ENCODE measurements around the gene ZMYND10. TPM values are rescaled to one million over a fixed set of nuclear protein-coding genes. Genes with fewer than 3 reads are reported as not detected.

Gene ZMYND10
- total RNA-seq, 1 donor from 2014 or later, result 0.86 TPM

DNA sequence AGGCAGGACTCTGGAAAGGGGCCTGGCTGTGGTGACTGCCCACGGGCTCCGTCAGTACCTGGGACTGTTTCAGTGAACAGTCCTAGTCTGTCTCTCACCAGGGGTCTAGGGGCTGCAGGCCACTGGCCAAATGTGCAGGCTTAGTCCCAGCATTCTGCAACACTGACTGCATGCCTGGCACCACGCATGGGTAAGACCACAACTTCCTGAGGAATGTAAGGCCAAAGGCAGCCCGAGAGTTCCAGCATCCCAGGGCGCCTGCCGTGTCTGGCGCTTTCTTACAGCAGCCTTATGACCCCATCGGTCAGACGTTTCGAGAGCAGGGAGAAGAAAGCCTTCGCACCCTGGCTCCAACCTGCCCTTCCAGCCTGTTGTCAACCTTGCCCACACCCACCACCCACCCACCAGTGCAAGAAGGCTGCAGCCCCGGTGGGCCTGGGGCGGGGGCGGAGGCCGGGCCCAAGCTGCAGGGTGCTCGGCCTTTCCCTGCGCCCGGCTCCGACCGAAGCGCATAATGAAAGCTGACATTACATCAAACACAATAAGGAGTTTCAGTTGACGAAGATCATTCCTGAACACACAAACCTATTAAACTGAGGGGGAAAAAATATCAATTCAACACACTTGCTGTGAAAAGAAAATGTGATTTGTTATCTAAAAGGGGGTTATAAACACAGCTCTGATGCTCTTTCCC, 43.3 kb upstream of the ZMYND10 start:
- Mint-ChIP-seq H3K27ac (no peak overlapping the region), H3K36me3 (ENCODE audit: insufficient read depth) (no peaks in the 10 kb centered on the region), H3K9me3 (ENCODE audit: low read depth) (no peaks in the 10 kb centered on the region), H3K4me3 (ENCODE audit: low read depth) (no peak overlapping the region), H3K4me1 (ENCODE audit: low read depth) (no peaks in the 10 kb centered on the region), H3K27me3 (peaks cover 3% of the 10 kb centered on the region)
- DNase-seq (ENCODE audit: low spot score, unreplicated experiment), result no peak
- TF ChIP-seq, protein P1, sequence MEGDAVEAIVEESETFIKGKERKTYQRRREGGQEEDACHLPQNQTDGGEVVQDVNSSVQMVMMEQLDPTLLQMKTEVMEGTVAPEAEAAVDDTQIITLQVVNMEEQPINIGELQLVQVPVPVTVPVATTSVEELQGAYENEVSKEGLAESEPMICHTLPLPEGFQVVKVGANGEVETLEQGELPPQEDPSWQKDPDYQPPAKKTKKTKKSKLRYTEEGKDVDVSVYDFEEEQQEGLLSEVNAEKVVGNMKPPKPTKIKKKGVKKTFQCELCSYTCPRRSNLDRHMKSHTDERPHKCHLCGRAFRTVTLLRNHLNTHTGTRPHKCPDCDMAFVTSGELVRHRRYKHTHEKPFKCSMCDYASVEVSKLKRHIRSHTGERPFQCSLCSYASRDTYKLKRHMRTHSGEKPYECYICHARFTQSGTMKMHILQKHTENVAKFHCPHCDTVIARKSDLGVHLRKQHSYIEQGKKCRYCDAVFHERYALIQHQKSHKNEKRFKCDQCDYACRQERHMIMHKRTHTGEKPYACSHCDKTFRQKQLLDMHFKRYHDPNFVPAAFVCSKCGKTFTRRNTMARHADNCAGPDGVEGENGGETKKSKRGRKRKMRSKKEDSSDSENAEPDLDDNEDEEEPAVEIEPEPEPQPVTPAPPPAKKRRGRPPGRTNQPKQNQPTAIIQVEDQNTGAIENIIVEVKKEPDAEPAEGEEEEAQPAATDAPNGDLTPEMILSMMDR (IDR thresholded peaks at IDR 0.05; ENCODE audit: unreplicated experiment), result no peak

DNA sequence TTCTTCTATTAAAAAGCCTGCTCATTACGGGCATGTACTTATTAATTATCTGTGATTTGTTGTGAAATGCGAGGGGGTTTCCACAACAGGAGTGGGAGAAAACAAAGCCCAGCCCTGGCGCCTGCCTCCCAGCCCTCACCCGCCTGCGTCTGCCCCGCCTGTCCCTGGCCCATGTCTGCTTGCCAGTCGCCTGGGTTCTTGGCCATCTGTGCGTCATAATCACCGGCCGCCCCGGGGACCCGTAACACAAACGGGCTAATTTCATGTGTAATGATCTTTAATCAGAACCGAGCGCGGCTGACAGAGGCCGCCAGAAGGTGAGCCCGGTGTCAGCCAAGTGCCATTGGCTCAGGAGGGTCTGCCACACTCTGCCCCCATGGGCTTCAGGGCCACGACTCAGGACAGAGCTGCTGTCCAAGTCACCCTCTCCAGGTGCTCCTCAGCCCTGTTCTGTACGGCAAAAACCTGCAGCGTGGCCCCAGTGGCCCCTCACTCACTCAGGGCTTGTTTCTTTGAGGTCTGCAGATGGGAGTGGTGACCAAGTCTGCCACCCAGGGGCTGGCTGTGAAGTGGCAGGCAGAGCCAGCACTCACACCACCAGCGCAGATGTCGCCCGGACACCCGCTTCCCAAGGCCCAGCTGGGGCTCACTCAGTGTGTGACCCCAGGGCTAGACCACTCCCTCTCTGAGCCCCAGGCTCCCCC, 42.6 kb upstream of the ZMYND10 start:
- TF ChIP-seq, protein P1 (IDR thresholded peaks at IDR 0.05; ENCODE audit: unreplicated experiment), result peak; percentile 53
- DNase-seq (ENCODE audit: low spot score, unreplicated experiment), result no peak
- H3K4me3 Mint-ChIP-seq (ENCODE audit: low read depth), result no peak overlapping the region
- H3K27me3 Mint-ChIP-seq, result peaks cover 3% of the 10 kb centered on the region
- H3K4me1 Mint-ChIP-seq (ENCODE audit: low read depth), result no peaks in the 10 kb centered on the region
- no peaks in the 10 kb centered on the region for H3K36me3 Mint-ChIP-seq (ENCODE audit: insufficient read depth)
- no peaks in the 10 kb centered on the region for H3K9me3 Mint-ChIP-seq (ENCODE audit: low read depth)
- H3K27ac Mint-ChIP-seq, result no peak overlapping the region

DNA sequence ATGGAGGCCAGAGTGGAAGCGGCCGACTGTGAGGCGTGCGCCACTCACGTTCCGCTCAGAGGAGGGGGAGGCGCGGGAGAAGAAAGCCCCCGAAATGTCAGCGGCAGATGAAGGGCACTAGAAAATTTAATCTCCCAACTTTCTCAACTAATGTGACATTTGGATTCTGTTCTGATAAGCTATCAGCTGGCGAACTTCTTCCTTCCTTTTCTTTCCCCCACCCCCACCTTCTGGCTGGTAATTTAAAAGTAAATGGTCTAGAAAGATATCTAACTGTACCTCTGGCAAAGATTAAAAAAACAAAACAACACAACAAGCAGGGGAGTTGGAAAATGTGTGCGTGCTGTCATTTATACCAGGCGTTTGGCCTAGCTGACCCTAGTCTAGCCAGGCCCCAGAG, 40.2 kb upstream of the ZMYND10 start:
- DNase-seq (ENCODE audit: low spot score, unreplicated experiment), result no peak
- TF ChIP-seq, protein P1 (IDR thresholded peaks at IDR 0.05; ENCODE audit: unreplicated experiment), result no peak
- Mint-ChIP-seq H3K9me3 (ENCODE audit: low read depth) (no peaks in the 10 kb centered on the region), H3K36me3 (ENCODE audit: insufficient read depth) (no peaks in the 10 kb centered on the region), H3K27me3 (peaks cover 3% of the 10 kb centered on the region), H3K4me1 (ENCODE audit: low read depth) (peaks cover 12% of the 10 kb centered on the region), H3K27ac (no peak overlapping the region), H3K4me3 (ENCODE audit: low read depth) (no peak overlapping the region)

DNA sequence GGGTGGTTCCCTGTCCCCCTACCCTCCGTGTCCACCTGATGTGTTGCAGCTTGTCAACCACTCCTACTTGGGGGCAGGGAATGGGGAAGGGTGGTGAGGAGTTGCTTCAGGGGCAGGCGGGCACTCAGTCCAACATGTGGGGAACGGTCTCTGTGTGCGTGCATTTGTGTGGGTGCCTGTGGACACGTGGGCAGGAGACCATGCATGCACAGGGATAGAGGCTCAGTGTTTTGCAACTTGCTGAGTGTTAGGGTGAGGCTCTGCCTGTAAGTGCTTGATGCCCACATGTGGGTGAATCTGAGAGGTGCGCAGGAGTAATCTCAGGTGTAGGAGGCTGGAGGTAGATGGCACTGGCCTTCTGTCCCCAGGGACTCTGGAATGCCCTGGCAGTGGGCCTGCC, 38.2 kb upstream of the ZMYND10 start:
- Mint-ChIP-seq H3K27me3 (peaks cover 6% of the 10 kb centered on the region), H3K9me3 (ENCODE audit: low read depth) (no peaks in the 10 kb centered on the region), H3K27ac (no peak overlapping the region), H3K4me1 (ENCODE audit: low read depth) (peaks cover 12% of the 10 kb centered on the region), H3K4me3 (ENCODE audit: low read depth) (no peak overlapping the region), H3K36me3 (ENCODE audit: insufficient read depth) (no peaks in the 10 kb centered on the region)
- TF ChIP-seq, protein P1 (IDR thresholded peaks at IDR 0.05; ENCODE audit: unreplicated experiment), result no peak
- DNase-seq (ENCODE audit: low spot score, unreplicated experiment), result no peak

DNA sequence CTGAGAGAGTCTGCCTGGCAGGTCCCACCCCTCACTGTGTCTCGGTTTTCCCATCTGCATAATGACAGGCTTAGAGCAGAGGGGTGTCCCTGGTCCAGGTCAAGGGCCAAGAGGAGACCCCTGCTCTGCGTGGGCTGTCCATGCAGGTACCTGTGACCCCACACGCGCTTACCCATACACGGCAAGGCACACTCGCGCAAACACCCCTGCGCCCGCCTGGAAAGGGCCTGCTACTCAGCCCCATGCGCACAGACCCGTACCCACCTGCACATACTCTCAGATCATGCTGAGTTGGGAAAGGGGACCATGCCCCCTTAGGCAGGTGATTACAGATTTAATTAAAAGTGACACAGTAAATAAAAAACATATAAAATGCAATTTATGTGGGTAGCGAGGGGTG, 37.2 kb upstream of the ZMYND10 start:
- no peak overlapping the region for H3K27ac Mint-ChIP-seq
- peaks cover 6% of the 10 kb centered on the region for H3K27me3 Mint-ChIP-seq
- H3K36me3 Mint-ChIP-seq (ENCODE audit: insufficient read depth), result no peaks in the 10 kb centered on the region
- DNase-seq (ENCODE audit: low spot score, unreplicated experiment), result no peak
- peaks cover 12% of the 10 kb centered on the region for H3K4me1 Mint-ChIP-seq (ENCODE audit: low read depth)
- TF ChIP-seq, protein P1 (IDR thresholded peaks at IDR 0.05; ENCODE audit: unreplicated experiment), result no peak
- H3K9me3 Mint-ChIP-seq (ENCODE audit: low read depth), result no peaks in the 10 kb centered on the region
- no peak overlapping the region for H3K4me3 Mint-ChIP-seq (ENCODE audit: low read depth)
